ENCODE results near the gene RFX1. TPM values are rescaled to one million over a fixed set of nuclear protein-coding genes. Genes with fewer than 3 reads are reported as not detected.

RFX1 gene
- total and polyA plus RNA-seq, 2 of the 13 experiments (the other 11 are each of a cell fraction or from before 2014, with no cell fraction given), result 1.1 to 1.3 TPM

GRCh38 chr19:13926010-13926409 is 80.1 kb downstream of the RFX1 start:
- Histone ChIP-seq H3K4me3 (replicated peaks in 1 of 3; ENCODE audit: insufficient read depth in 1 of 3, low read depth in 2 of 3, low read length in 3 of 3) (no peak overlapping the region), H3K9ac (ENCODE audit: insufficient read depth, low read depth, low read length) (no peak overlapping the region), H3K9me3 (ENCODE audit: low read length) (0 out of 2 replicates have a peak, but pooled peaks cover under 1% of the 10 kb centered on the region), H3K27me3 (ENCODE audit: control insufficient read depth in 1 of 2, insufficient read depth in 2 of 2, low read length in 2 of 2) (no peaks in the 10 kb centered on the region), H3K4me1 (ENCODE audit: insufficient read depth, low read length) (no peaks in the 10 kb centered on the region), H3K27ac (ENCODE audit: extremely low read length, insufficient read depth, low read length) (no peak overlapping the region), H3K4me2 (ENCODE audit: low read depth, low read length) (no peak overlapping the region), H4K20me1 (ENCODE audit: insufficient read depth, low read length) (no peaks in the 10 kb centered on the region), H2AFZ (ENCODE audit: low read length) (no peak overlapping the region), H3K79me2 (ENCODE audit: insufficient read depth, low read length) (no peaks in the 10 kb centered on the region), H3K36me3 (replicated peaks in 1 of 2; ENCODE audit: control insufficient read depth in 1 of 2, insufficient read depth in 2 of 2, low read length in 2 of 2) (peaks cover 8 to 36% of the 10 kb centered on the region in 2 experiments)
- in situ Hi-C loops (cut with HindIII; ENCODE audit: extremely low pct_ligation_motif_present, low pct_unique_long_range_greater_than_20kb) (no loop called here), intact Hi-C loops (cut with micrococcal nuclease; ENCODE audit: unreplicated experiment) (no loop called here)
- DNase-seq (ENCODE audit: low spot score), result no peak
- ChIA-PET POLR2A (no interaction called here), CTCF (ENCODE audit: low intra/inter-chr PET ratio, low total read pairs) (no interaction called here)
- TF ChIP-seq ZKSCAN1 (IDR thresholded peaks at IDR 0.05; ENCODE audit: low read length) (peak; percentile 48; the same call in 1 of the 2 replicates), ZBTB7B (CRISPR knock-in tag; IDR thresholded peaks at IDR 0.05) (no peak)
- BruUV-seq (replicated peaks), result no TSS peak
- ATAC-seq, result no peak
- 92% methylated on average over 4 of the region's 4 CpGs for WGBS (ENCODE audit: low lambda C conversion rate)
- no peak for FAIRE-seq

- in situ Hi-C loops (cut with HindIII; ENCODE audit: extremely low pct_ligation_motif_present, low pct_unique_long_range_greater_than_20kb), result no loop called here
- intact Hi-C loops (cut with micrococcal nuclease; ENCODE audit: unreplicated experiment), result no loop called here
- Histone ChIP-seq H3K4me2 (ENCODE audit: low read depth, low read length) (no peak overlapping the region), H4K20me1 (ENCODE audit: insufficient read depth, low read length) (no peaks in the 10 kb centered on the region), H3K4me3 (replicated peaks in 1 of 3; ENCODE audit: insufficient read depth in 1 of 3, low read depth in 2 of 3, low read length in 3 of 3) (no peak overlapping the region), H2AFZ (ENCODE audit: low read length) (no peak overlapping the region), H3K36me3 (replicated peaks in 1 of 2; ENCODE audit: control insufficient read depth in 1 of 2, insufficient read depth in 2 of 2, low read length in 2 of 2) (peaks cover 13 to 50% of the 10 kb centered on the region in 2 experiments), H3K27ac (ENCODE audit: extremely low read length, insufficient read depth, low read length) (no peak overlapping the region), H3K9ac (ENCODE audit: insufficient read depth, low read depth, low read length) (no peak overlapping the region), H3K4me1 (ENCODE audit: insufficient read depth, low read length) (no peaks in the 10 kb centered on the region), H3K27me3 (ENCODE audit: control insufficient read depth in 1 of 2, insufficient read depth in 2 of 2, low read length in 2 of 2) (no peaks in the 10 kb centered on the region), H3K79me2 (ENCODE audit: insufficient read depth, low read length) (no peaks in the 10 kb centered on the region), H3K9me3 (ENCODE audit: low read length) (peaks cover 5% of the 10 kb centered on the region; the same call in 1 of the 2 replicates)
- CTCF ChIA-PET (ENCODE audit: low intra/inter-chr PET ratio, low total read pairs), result no interaction called here
- TF ChIP-seq NRL (CRISPR knock-in tag; IDR thresholded peaks at IDR 0.05; ENCODE audit: borderline replicate concordance) (no peak), HHEX (CRISPR knock-in tag; IDR thresholded peaks at IDR 0.05) (no peak), HDAC1 (CRISPR knock-in tag; IDR thresholded peaks at IDR 0.05) (no peak), ZNF557 (CRISPR knock-in tag; IDR thresholded peaks at IDR 0.05) (no peak), PRDM15 (CRISPR knock-in tag; IDR thresholded peaks at IDR 0.05) (no peak), NFRKB (IDR thresholded peaks at IDR 0.05) (no peak)
- 98% methylated on average over 25 of the region's 28 CpGs for WGBS (ENCODE audit: low lambda C conversion rate)
- POLR2A ChIA-PET, result no interaction called here
- DNase-seq (ENCODE audit: low spot score) (no peak), FAIRE-seq (no peak), ATAC-seq (no peak)
- BruUV-seq (replicated peaks), result no TSS peak
Measured at GRCh38 chr19:13923194-13923987, 82.7 kb downstream of the RFX1 start.
